Memory B cell (primary cell): ENCODE results near the gene ABCB10.
A peak's percentile ranks its signal among the peaks of the same experiment; 100 is the strongest.
"Not testable (repeated sequence)": the region's sequence is repeated elsewhere in the genome, so short reads cannot be mapped to it uniquely, and the experiment has no call there.

ENCODE experiments used
- ATAC-seq: fragments of 150-1000 bp; cut with Tn5 transposase; 2 replicates; pipeline ENCODE4 v1.10.0; 2021; ENCODE audit warnings: low read depth, mild to moderate bottlenecking, moderate library complexity
- DNase-seq, 2 donors: peaks; one replicate each; pipeline ENCODE4 v3.0.0; 2022; ENCODE audit warnings: low spot score in 2 of 2
- H3K27ac Mint-ChIP-seq: one replicate; pipeline ENCODE4 v1.8.0; 2022; ENCODE audit warnings: mild to moderate bottlenecking, moderate library complexity, mixed read lengths
- H3K27me3 Mint-ChIP-seq: one replicate; pipeline ENCODE4 v1.8.0; 2022; ENCODE audit warnings: mixed read lengths
- H3K36me3 Mint-ChIP-seq: one replicate; pipeline ENCODE4 v1.8.0; 2022; ENCODE audit warnings: mild to moderate bottlenecking, mixed read lengths
- H3K4me1 Mint-ChIP-seq: one replicate; pipeline ENCODE4 v1.8.0; 2022; ENCODE audit warnings: mixed read lengths
- H3K4me3 Mint-ChIP-seq: one replicate; pipeline ENCODE4 v1.8.0; 2022; ENCODE audit warnings: mild to moderate bottlenecking, moderate library complexity, mixed read lengths
- H3K9me3 Mint-ChIP-seq: one replicate; pipeline ENCODE4 v1.8.0; 2022; ENCODE audit warnings: mixed read lengths

The ABCB10 gene

DNA sequence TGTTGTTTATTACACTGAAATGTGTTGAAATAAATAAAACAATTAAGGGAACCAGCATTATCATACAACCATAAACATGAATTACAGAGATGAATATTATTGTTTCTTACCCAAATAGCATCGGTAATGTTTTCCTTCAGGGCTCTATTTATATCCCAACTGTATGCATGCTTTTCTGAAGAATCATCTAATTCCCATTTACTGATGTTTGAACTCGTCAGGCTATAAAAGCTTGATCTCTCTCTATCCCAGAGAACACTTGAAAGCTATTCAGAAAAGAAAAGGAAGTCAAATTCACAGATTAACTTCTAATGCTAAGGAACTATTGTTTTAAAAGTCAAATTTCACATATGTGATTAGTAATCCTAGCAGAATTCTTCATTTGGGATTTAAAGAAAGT lies 62.7 kb downstream of the ABCB10 start:
- no peaks in the 10 kb centered on the region for H3K27me3 Mint-ChIP-seq
- no peaks in the 10 kb centered on the region for H3K4me1 Mint-ChIP-seq
- DNase-seq = no peak
- H3K4me3 Mint-ChIP-seq = no peak overlapping the region
- H3K36me3 Mint-ChIP-seq = peaks cover 27% of the 10 kb centered on the region
- no peak for ATAC-seq
- H3K9me3 Mint-ChIP-seq = no peaks in the 10 kb centered on the region
- peak overlapping the region; percentile 20 for H3K27ac Mint-ChIP-seq

DNA sequence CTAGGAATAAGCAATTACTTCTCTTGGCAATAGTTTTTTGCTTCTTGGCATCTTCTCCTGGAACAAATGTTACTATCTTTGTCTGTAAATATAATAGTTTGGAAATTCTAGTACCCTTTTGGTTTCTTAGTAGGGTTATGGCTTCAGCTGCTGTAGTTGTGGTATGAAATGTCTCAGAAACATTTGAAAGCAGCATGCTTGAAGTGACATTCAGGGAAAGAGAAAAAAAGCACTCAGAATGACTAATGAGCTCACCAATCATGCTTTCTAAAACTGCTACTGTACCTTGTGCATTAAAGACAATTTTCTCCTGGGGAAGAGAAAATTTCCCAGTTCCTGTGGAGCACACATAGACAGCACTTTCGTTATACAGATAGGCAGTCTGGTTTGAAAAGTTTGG lies 71.3 kb downstream of the ABCB10 start:
- no peaks in the 10 kb centered on the region for H3K27me3 Mint-ChIP-seq
- no peak overlapping the region for H3K4me3 Mint-ChIP-seq
- peaks cover 30% of the 10 kb centered on the region for H3K36me3 Mint-ChIP-seq
- DNase-seq (no peak), ATAC-seq (no peak)
- H3K9me3 Mint-ChIP-seq = no peaks in the 10 kb centered on the region
- peaks cover 3% of the 10 kb centered on the region for H3K4me1 Mint-ChIP-seq
- H3K27ac Mint-ChIP-seq = no peak overlapping the region

DNA sequence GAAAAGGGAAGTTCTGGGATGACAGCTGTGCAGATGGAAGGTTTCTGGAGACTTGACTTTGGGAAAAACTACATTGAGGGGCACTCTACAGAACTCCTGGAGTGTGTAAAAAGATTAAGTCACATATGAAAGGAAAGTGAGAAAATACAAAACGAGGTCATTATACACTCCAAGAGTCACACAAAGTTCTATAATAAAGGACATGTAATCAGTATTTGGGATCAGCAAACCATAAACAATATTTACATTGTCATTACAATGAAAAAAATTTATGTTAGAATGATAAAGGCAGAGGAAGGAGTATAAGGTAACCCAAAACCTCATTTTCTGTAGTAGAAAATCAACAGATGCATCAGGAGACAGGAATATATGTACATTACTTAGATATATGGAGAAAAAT lies 73.2 kb downstream of the ABCB10 start:
- Mint-ChIP-seq H3K27ac (no peak overlapping the region), H3K4me1 (peaks cover 7% of the 10 kb centered on the region), H3K4me3 (no peak overlapping the region), H3K27me3 (no peaks in the 10 kb centered on the region), H3K36me3 (peaks cover 30% of the 10 kb centered on the region), H3K9me3 (no peaks in the 10 kb centered on the region)
- DNase-seq = no peak
- no peak for ATAC-seq

DNA sequence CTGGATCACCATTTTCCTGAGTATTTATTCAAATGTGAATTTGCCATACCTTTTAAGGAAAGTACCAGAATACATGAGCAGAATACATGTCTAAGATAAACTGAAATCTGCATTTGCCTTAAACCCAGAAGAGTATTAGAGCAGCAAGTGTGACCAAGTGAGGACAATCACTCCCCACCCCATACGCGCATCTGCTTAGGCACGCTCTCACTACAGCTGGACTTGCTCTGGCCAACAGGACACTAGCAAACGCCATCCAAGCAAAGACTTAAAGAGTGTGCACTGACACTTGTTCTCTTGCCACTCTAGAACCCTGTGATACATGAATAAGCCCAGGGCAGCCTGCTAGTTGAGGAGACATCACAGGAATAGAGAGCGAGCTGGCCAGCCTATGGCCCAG lies 76.0 kb downstream of the ABCB10 start:
- H3K4me1 Mint-ChIP-seq = peaks cover 24% of the 10 kb centered on the region
- no peaks in the 10 kb centered on the region for H3K27me3 Mint-ChIP-seq
- ATAC-seq = no peak
- H3K27ac Mint-ChIP-seq = peak overlapping the region; percentile 90
- DNase-seq = no peak
- H3K36me3 Mint-ChIP-seq = peaks cover 23% of the 10 kb centered on the region
- no peak overlapping the region for H3K4me3 Mint-ChIP-seq
- no peaks in the 10 kb centered on the region for H3K9me3 Mint-ChIP-seq

DNA sequence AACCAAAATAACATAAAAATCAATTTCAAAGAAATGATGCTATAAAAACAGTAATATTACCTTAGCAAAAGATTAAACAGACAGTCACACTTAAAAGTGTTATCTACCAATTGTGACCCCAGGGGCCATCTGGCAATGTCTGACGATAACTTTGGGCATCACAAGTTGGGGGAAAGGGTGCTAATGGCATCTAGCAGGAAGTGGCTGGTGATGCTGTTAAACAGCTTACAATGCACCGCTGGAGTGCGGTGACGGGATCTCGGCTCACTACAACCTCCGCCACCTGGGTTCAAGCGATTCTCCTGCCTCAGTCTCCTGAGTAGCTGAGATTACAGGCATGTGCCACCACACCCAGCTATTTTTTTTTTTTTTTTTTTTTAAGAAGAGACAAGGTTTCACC lies 78.0 kb downstream of the ABCB10 start:
- H3K9me3 Mint-ChIP-seq = no peaks in the 10 kb centered on the region
- peaks cover 24% of the 10 kb centered on the region for H3K4me1 Mint-ChIP-seq
- peak overlapping the region; percentile 90 for H3K27ac Mint-ChIP-seq
- H3K4me3 Mint-ChIP-seq = no peak overlapping the region
- H3K36me3 Mint-ChIP-seq = peaks cover 13% of the 10 kb centered on the region
- no peaks in the 10 kb centered on the region for H3K27me3 Mint-ChIP-seq
- DNase-seq (peak; percentile 30 to 51), ATAC-seq (peak; percentile 70)

DNA sequence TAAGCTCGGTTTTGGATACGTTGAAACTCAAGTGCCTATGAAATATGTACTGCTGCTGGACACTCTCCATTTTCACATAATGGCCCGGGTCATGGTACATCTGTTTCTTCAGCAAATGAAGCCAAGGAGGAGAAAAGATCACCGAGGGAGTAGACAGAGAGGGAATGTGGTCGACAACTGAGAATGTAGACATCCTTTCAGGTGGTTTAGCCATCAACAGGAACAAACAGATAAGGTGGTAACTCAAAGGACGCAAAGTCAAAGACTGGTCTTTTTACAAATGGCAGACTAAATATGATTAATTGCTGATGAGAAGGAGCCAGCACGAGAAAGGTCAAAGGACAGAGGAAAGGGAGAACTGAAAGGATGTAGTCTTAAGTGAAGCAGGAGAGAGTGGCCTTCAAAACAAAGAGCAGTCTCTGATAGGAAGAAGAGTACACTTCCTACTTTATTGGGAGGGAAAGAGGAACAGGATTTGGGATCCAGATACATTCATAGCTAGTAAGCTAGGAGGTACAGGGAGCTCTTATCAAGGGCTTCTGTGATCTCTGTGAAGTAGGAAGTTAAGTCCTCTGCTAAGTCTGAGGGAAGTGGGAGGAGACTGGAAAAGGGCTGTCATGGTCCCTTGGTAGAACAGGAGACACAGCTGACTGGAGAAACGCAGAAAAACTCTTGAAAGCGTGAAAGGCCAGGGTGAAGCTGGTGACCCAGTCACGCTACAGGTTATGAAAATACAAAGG lies 78.7 kb downstream of the ABCB10 start:
- ATAC-seq (peak; percentile 83), DNase-seq (peak; percentile 32 to 52)
- H3K9me3 Mint-ChIP-seq = no peaks in the 10 kb centered on the region
- peaks cover 11% of the 10 kb centered on the region for H3K36me3 Mint-ChIP-seq
- peaks cover 24% of the 10 kb centered on the region for H3K4me1 Mint-ChIP-seq
- peak overlapping the region; percentile 90 for H3K27ac Mint-ChIP-seq
- H3K4me3 Mint-ChIP-seq = peak overlapping the region; percentile 65
- no peaks in the 10 kb centered on the region for H3K27me3 Mint-ChIP-seq

DNA sequence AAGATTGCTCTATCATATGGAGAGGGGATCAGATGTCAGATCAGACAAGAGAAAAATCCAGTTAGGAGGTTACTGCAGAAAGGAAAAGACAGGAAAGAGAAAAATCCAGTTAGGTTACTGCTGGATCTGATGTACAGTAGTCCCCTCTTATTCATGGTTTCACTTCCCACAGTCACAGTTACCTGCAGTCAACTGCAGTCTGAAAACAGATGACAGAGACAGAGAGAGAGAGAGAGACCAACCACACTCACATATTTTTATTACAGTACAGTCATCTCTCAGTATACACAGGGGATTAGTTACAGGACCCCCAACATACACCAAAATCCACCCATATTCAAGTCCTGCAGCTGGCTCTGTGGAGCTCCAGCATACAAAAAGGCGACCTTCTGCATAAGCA lies 79.7 kb downstream of the ABCB10 start:
- Mint-ChIP-seq H3K27me3 (no peaks in the 10 kb centered on the region), H3K27ac (peak overlapping the region; percentile 90), H3K36me3 (peaks cover 18% of the 10 kb centered on the region), H3K4me3 (no peak overlapping the region), H3K9me3 (no peaks in the 10 kb centered on the region), H3K4me1 (peaks cover 24% of the 10 kb centered on the region)
- peak; percentile 53 for ATAC-seq
- peak; percentile 12 to 20 for DNase-seq

DNA sequence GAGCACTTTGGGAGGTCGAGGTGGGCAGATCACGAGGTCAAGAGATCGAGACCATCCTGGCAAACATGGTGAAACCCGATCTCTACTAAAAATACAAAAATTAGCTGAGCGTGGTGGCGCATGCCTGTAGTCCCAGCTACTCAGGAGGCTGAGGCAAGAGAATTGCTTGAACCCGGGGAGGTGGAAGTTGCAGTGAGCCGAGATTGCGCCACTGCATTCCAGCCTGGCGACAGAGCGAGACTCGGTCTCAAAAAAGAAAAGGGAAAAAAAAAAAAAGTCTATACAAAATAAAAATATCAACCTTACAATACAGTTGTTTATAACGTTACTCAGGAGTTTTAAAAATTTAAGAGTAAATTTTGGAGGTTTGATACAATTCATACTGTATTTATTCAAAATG lies 82.6 kb downstream of the ABCB10 start:
- H3K4me3 Mint-ChIP-seq, H3K27ac Mint-ChIP-seq, H3K27me3 Mint-ChIP-seq, DNase-seq, ATAC-seq, H3K9me3 Mint-ChIP-seq: not testable (repeated sequence)
- H3K4me1 Mint-ChIP-seq = peaks cover 19% of the 10 kb centered on the region
- H3K36me3 Mint-ChIP-seq = peaks cover 18% of the 10 kb centered on the region

DNA sequence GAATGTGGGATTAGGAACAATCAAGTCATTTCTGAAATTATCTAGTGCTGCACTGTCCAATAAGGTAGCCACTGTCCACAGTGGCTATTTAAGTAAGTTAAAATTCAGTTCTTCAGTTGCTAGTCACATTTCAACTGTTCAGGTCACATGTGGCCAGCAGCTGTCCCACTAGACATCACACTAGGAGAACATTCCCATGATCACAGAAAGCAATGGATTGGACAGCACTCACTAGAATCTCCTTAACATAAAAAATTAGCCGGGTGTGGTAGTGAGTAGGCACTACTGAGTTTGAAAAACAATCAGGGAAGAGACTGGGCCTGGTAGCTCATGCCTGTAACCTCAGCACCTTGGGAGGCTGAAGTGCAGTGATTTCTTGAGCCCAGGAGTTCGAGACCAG lies 84.0 kb downstream of the ABCB10 start:
- H3K4me1 Mint-ChIP-seq = peaks cover 12% of the 10 kb centered on the region
- H3K27me3 Mint-ChIP-seq = no peaks in the 10 kb centered on the region
- H3K36me3 Mint-ChIP-seq = peaks cover 26% of the 10 kb centered on the region
- no peak overlapping the region for H3K4me3 Mint-ChIP-seq
- ATAC-seq = no peak
- no peaks in the 10 kb centered on the region for H3K9me3 Mint-ChIP-seq
- no peak for DNase-seq
- no peak overlapping the region for H3K27ac Mint-ChIP-seq

DNA sequence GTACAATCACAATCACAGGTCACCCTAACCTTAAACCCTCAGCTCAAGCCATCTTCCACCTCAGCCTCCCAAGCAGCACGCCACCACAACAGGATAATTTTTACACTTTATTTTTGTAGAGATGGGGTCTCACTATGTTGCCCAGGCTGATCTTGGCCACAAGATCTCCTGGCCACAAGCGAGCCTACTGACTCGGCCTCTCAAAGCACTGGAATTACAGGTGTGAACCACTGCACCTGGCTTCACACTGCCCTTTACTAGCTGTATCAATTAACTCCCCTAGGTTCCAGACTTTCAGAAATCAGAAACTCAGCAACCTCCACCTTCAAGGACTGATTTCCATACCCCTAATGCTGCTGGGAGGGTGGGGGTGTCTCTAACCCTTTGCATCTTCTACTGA lies 87.3 kb downstream of the ABCB10 start:
- ATAC-seq = no peak
- peaks cover 2% of the 10 kb centered on the region for H3K4me1 Mint-ChIP-seq
- no peaks in the 10 kb centered on the region for H3K9me3 Mint-ChIP-seq
- no peak overlapping the region for H3K27ac Mint-ChIP-seq
- H3K27me3 Mint-ChIP-seq = no peaks in the 10 kb centered on the region
- peaks cover 38% of the 10 kb centered on the region for H3K36me3 Mint-ChIP-seq
- no peak overlapping the region for H3K4me3 Mint-ChIP-seq
- DNase-seq = no peak

DNA sequence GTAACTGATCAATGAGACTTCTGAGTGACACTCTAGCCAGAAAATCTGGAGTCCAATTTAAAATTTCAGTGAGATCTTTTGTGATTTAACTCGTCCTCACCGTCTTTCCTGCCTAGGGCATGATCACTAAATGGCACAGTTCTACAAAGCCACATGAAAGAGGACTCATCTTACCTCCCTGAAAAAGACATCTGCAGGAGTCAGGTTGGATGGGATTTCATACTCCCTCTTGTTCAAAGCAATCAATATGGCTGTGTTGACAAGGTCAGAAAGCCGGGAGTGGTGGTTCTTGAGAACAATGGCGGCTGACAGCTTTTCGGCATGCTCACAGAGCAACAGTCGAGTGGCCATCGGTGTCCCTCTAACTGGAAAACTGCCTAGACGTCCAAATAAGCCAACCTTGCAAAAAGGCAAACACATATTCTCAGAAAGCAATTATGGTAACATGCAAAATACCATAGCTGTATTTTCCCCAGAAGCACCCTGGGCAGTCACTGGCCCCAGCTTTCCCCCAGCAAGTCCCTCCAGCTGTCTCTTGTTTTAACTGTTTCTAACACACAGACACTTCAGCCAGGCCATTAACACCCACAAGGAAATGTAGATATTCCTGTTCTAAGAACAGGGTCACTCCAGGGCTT lies 88.0 kb downstream of the ABCB10 start:
- DNase-seq (no peak), ATAC-seq (no peak)
- Mint-ChIP-seq H3K4me1 (peaks cover 2% of the 10 kb centered on the region), H3K36me3 (peaks cover 38% of the 10 kb centered on the region), H3K27me3 (no peaks in the 10 kb centered on the region), H3K9me3 (no peaks in the 10 kb centered on the region), H3K27ac (no peak overlapping the region), H3K4me3 (no peak overlapping the region)

DNA sequence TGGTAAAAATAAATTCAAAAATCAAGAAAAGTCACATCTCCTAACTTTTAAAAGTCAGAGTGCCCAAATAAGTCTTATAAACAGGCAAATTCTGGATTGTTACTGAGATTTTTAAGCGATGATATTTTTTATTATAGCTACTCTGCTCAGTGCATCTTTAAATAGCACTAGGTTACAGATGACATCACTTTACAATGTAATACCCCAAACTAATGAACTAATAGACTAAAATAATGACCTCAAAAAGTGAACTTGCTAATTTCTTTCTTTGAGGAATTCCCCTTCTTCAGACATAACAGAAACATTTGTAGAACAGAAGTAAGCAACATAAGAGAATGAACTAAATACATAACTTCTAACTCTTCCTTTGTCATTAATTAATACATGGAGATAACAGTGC lies 91.6 kb downstream of the ABCB10 start:
- no peak overlapping the region for H3K4me3 Mint-ChIP-seq
- no peaks in the 10 kb centered on the region for H3K27me3 Mint-ChIP-seq
- no peaks in the 10 kb centered on the region for H3K9me3 Mint-ChIP-seq
- no peak for ATAC-seq
- no peak overlapping the region for H3K27ac Mint-ChIP-seq
- no peak for DNase-seq
- peaks cover 2% of the 10 kb centered on the region for H3K4me1 Mint-ChIP-seq
- H3K36me3 Mint-ChIP-seq = peaks cover 40% of the 10 kb centered on the region
